Gastroesophageal sphincter (tissue), 4 donors: ENCODE measurements around the gene CFAP92. TPM values are rescaled to one million over a fixed set of nuclear protein-coding genes. Genes with fewer than 3 reads are reported as not detected.

Experiments
- ATAC-seq: fragments of 150-250 bp; one replicate; pipeline ENCODE4 v1.9.1; 2016; ENCODE audit warnings: mild to moderate bottlenecking, moderate library complexity
- H3K27ac ChIP-seq, 4 donors: fragments of 200-600 bp; sonication (generic) in 3 of 4; 1 replicate in 3 of 4; 2 replicates in 1 of 4; pipeline ENCODE4 v1.5.1; 2016 to 2019
- H3K27me3 ChIP-seq: fragments of 200-600 bp; sonication (generic); one replicate; pipeline ENCODE4 v1.5.1; 2019
- H3K36me3 ChIP-seq, 2 donors: fragments of 200-600 bp; sonication (generic); one replicate each; pipeline ENCODE4 v1.5.1; 2019; ENCODE audit warnings: control low read depth in 1 of 2
- H3K4me1 ChIP-seq, 3 donors: fragments of 200-600 bp; sonication (generic); 1 replicate in 2 of 3; 2 replicates in 1 of 3; pipeline ENCODE4 v1.5.1; 2016 to 2019; ENCODE audit warnings: control low read depth in 2 of 3
- H3K4me3 ChIP-seq, 2 donors: fragments of 200-600 bp; sonication (generic); one replicate each; pipeline ENCODE4 v1.5.1; 2019; ENCODE audit warnings: mild to moderate bottlenecking in 1 of 2, moderate library complexity in 1 of 2
- H3K9me3 ChIP-seq, 3 donors: fragments of 200-600 bp; sonication (generic); one replicate each; pipeline ENCODE4 v1.5.1; 2017 to 2019; ENCODE audit warnings: control low read depth in 2 of 3
- EP300 ChIP-seq: sonication (generic); formaldehyde crosslinking; IDR thresholded peaks from one replicate; pipeline ENCODE4 v1.6.1; 2017; ENCODE audit warnings: antibody characterized with exemption, mild to moderate bottlenecking
- POLR2A ChIP-seq, 2 donors: fragments of 450-650 bp; IDR thresholded peaks; one replicate each; pipeline ENCODE4 v1.6.1; 2017; ENCODE audit warnings: antibody characterized with exemption in 2 of 2, mild to moderate bottlenecking in 2 of 2, moderate library complexity in 1 of 2
- POLR2AphosphoS5 ChIP-seq: sonication (generic); formaldehyde crosslinking; IDR thresholded peaks from one replicate; pipeline ENCODE4 v1.6.1; 2017; ENCODE audit warnings: antibody characterized with exemption
- WGBS, 2 donors: methylation state at CpG; one replicate each; pipeline ENCODE4 v1.1.5; 2018; ENCODE audit warnings: low coverage in 1 of 2; 5-methylcytosine and 5-hydroxymethylcytosine counted together
- total RNA-seq, 4 donors: library from RNA; depleted of rRNA; stranded (reverse); fragments of >200 nt; gene quantifications; one replicate each; pipeline ENCODE4 v1.1.0, GENCODE V29; 2016
- TF ChIP-seq, protein P1 (sequence below), 4 experiments: fragments of 200-600 bp in 2 of 4; fragments of 450-650 bp in 2 of 4; sonication (generic) in 1 of 4; IDR thresholded peaks; one replicate each; pipeline ENCODE4 v1.5.1; 2017 to 2019; ENCODE audit warnings: antibody characterized with exemption in 4 of 4, mild to moderate bottlenecking in 2 of 4, moderate library complexity in 2 of 4

Gene CFAP92
- total RNA-seq, 4 donors from 2014 or later: 0.96 to 3.3 (median 2.3) TPM

DNA sequence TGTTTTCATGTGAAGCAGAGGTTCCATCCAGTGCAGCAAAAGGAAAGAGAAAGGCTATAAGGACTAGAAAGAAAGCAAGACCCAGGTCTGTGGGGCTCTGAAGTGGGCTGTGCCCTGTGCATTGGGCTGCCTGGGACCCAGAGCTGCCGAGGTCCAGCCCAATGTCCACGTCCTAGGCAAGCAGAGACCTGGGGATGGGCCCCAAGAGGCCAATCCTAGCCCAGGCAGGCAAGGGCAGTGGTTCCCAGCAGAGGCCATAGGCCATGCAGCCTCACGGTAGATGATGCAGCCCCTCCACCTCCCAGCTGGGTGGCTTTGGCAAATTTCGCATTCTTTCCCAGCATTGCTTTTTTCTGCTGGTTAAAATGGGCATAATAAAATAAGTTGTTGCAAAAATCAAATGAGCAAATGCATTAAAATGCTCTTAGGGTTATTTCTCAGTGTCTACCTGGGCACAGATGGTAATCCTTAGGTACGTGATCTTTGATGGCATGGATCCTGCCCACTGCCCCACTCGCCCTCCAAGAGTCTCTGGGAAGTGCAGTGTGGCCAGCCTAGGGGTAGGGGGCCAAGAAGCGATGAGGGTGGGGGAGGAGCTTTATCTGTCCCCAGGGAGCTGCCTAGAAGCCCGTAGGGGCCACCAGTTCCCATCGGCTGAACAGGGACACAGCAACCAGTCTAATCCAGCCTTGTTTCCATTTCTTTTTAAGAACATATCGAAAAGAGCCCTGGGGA, 44.4 kb upstream of the CFAP92 start:
- no peak for ATAC-seq
- H3K27ac ChIP-seq: no peak overlapping the region
- WGBS, 2 donors: 79% methylated on average over 5 to 7 of the region's 10 CpGs
- H3K27me3 ChIP-seq: no peaks in the 10 kb centered on the region
- no peaks in the 10 kb centered on the region for H3K9me3 ChIP-seq
- peaks cover 0 to 20% (median 0%) of the 10 kb centered on the region in 3 donors for H3K4me1 ChIP-seq
- H3K36me3 ChIP-seq: peaks cover 0 to 19% of the 10 kb centered on the region in 2 donors
- TF ChIP-seq EP300 (no peak), POLR2A (IDR thresholded peaks at IDR 0.05) (no peak), POLR2AphosphoS5 (no peak)
- TF ChIP-seq, protein P1, sequence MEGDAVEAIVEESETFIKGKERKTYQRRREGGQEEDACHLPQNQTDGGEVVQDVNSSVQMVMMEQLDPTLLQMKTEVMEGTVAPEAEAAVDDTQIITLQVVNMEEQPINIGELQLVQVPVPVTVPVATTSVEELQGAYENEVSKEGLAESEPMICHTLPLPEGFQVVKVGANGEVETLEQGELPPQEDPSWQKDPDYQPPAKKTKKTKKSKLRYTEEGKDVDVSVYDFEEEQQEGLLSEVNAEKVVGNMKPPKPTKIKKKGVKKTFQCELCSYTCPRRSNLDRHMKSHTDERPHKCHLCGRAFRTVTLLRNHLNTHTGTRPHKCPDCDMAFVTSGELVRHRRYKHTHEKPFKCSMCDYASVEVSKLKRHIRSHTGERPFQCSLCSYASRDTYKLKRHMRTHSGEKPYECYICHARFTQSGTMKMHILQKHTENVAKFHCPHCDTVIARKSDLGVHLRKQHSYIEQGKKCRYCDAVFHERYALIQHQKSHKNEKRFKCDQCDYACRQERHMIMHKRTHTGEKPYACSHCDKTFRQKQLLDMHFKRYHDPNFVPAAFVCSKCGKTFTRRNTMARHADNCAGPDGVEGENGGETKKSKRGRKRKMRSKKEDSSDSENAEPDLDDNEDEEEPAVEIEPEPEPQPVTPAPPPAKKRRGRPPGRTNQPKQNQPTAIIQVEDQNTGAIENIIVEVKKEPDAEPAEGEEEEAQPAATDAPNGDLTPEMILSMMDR (IDR thresholded peaks at IDR 0.05): no peak
- no peak overlapping the region for H3K4me3 ChIP-seq

DNA sequence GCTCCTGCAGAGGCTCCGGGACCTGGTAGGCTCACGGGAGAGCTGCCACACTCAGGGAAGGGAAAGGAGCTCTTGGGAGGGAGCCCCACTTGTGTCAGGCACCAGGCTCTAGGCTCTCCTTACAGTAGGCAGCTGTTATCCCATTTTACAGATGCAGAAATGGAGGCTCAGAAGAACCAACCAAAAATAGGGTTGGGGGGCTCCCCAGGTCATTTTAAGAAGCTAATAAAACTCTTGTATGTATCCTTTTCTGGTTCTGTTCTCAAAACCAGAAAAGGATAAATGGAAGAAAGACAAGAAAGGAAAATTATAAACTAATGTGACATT, 43.2 kb upstream of the CFAP92 start:
- no peak for ATAC-seq
- H3K4me1 ChIP-seq: peaks cover 0 to 20% (median 0%) of the 10 kb centered on the region in 3 donors
- H3K27ac ChIP-seq: no peak overlapping the region
- H3K36me3 ChIP-seq: peaks cover 0 to 24% of the 10 kb centered on the region in 2 donors
- no peaks in the 10 kb centered on the region for H3K9me3 ChIP-seq
- TF ChIP-seq EP300 (no peak), POLR2A (IDR thresholded peaks at IDR 0.05) (no peak), POLR2AphosphoS5 (no peak)
- TF ChIP-seq, protein P1 (IDR thresholded peaks at IDR 0.05): no peak
- H3K4me3 ChIP-seq: no peak overlapping the region
- WGBS, 2 donors: 35 to 90% methylated on average over 2 of the region's 2 CpGs
- H3K27me3 ChIP-seq: no peaks in the 10 kb centered on the region

DNA sequence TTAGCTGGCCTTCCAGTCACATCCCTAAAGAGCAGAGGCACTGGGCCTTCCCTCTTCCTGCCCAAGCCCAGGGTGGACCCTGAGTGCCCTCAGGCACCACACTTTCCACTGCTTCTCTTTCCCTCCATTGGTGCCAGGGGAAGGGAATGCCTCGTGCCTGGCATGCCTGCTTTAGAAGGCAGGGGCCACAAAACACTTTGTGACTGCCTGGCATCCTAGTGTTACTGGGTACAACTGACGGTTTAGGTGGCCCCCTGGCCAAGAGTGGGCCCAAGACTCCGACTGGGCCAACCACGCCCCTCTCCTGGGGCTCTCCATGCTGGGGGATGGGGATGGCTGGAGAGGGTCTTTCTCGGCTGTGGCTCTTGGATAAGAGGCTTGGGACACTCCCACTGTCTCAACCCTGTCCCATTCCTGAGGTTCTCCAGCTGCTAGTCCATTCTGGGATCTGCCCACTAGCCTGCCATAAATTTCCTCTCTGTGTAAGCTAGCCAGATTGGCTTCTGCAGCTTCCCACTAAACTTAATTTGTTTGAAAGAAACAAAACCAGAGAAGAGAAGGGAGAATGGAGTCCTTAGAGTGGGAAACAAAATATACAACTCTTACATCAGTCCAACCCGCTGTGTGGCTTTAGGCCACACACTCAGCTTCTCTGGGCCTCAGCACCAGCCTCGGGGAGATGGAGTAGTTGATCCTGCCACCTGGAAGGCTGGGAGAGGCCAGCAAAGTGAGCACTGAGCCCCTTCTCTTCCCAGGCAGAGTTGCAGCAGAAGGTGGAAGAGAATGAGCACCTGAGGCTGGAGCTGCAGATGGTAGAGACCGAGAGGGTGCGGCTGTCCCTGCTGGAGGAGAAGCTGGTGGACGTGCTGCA, 42.6 kb upstream of the CFAP92 start:
- Histone ChIP-seq H3K4me3 (no peak overlapping the region), H3K27me3 (no peaks in the 10 kb centered on the region), H3K27ac (no peak overlapping the region), H3K9me3 (no peaks in the 10 kb centered on the region), H3K4me1 (peaks cover 0 to 20% (median 0%) of the 10 kb centered on the region in 3 donors), H3K36me3 (peaks cover 0 to 24% of the 10 kb centered on the region in 2 donors)
- no peak for ATAC-seq
- no peak for TF ChIP-seq POLR2AphosphoS5
- TF ChIP-seq, protein P1 (IDR thresholded peaks at IDR 0.05): no peak
- no peak for TF ChIP-seq POLR2A (IDR thresholded peaks at IDR 0.05)
- no peak for TF ChIP-seq EP300
- WGBS, 2 donors: 72 to 92% methylated on average over 2 to 5 of the region's 10 CpGs

DNA sequence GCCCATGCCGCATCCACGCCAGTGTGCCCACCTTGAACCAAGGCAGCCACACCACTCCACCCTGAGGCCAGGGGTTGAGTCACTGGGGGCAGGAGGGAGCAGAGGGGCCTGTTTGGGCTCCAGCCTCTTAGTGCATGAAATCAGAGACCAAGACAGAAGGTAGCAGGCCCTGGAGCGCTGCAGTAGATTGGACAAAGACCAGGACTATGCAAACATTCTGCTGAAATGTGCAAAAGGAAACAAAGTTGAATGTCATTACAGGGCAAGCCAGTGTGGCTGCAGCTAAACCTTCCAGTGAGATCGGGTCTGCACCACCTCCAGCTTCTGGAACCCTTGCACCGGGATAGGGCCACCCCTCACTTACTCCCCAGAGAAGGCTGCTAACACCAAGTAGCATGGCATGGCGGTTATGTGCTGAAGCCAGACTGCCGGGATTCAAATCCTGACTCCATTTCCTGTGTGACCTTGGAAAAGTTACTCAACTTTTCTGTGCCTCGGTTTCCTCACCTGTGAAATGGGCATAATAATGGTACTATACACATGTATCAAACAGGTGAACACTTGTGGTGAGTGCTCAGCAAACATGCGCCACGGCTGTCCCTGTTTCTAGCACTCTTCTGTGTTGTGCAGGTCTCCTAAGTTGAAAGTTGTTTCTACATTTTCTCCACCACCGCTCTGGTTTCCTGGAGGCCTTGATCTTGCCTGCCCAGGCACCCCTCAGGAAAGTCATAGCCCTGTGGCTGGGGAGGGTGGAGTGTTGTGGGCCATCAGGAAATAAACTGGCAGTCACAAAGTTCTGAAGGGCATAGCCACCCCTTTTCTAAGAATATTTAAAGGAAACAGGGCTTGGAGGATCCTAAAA, 41.7 kb upstream of the CFAP92 start:
- ATAC-seq: no peak
- H3K27ac ChIP-seq: no peak overlapping the region
- H3K27me3 ChIP-seq: no peaks in the 10 kb centered on the region
- TF ChIP-seq, protein P1 (IDR thresholded peaks at IDR 0.05): no peak
- TF ChIP-seq POLR2AphosphoS5 (no peak), POLR2A (IDR thresholded peaks at IDR 0.05) (no peak), EP300 (no peak)
- H3K9me3 ChIP-seq: no peaks in the 10 kb centered on the region
- H3K4me3 ChIP-seq: no peak overlapping the region
- 67 to 100% methylated on average over 1 to 5 of the region's 11 CpGs for WGBS, 2 donors
- peaks cover 0 to 28% of the 10 kb centered on the region in 2 donors for H3K36me3 ChIP-seq
- H3K4me1 ChIP-seq: peaks cover 0 to 20% (median 0%) of the 10 kb centered on the region in 3 donors
